Mammary epithelial cell (primary cell): ENCODE measurements around the gene MYF5.

Source experiments
- CTCF ChIP-seq, 2 donors: IDR thresholded peaks in 1 of 2; conservative IDR thresholded peaks in 1 of 2; 2 replicates each; pipeline ENCODE4 v1.5.1; 2011 to 2012; ENCODE audit warnings: inconsistent platforms in 2 of 2, low read length in 2 of 2, mild to moderate bottlenecking in 2 of 2, control low read depth in 1 of 2, low read depth in 1 of 2; ENCODE audit not compliant: insufficient read depth in 1 of 2; ENCODE audit errors: extremely low read depth in 1 of 2
- EZH2 ChIP-seq: IDR thresholded peaks from 2 replicates; pipeline ENCODE4 v1.6.1; 2012; ENCODE audit warnings: low read length, inconsistent platforms, borderline replicate concordance

DNA sequence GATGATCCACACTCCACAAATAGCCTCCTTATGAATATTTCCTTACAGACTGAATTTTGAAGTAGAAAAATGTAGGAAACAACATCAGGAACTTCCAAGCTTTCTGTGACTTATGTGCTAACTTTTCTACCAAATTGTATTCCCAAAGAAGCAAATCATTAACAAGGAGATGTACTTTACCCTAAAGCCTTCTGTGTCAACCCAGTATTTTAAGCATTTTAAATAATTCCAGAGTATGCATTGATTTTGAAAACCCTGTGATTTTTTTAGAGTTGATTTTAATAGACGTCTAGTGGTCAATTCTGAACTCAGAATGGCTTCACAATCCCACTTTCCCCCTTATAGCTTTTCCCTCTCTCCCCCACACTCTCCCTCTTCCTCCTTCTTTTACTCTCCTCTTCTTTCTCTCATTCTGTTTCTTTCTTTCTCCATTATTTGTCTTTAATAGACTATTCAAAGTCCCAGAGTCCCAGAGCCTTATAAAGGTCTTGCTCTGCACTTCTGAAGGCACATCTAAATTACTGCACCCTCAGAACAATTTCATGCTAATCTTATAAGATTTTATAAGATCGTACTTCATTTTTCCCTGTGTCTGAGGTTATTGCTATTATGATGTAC is 19.3 kb upstream of the MYF5 start:
- no peak for TF ChIP-seq EZH2
- TF ChIP-seq CTCF (conservative IDR thresholded peaks at IDR 0.05 in 1 of 2, IDR thresholded peaks at IDR 0.05 in 1 of 2; ENCODE audit: extremely low read depth in 1 of 2, insufficient read depth in 1 of 2, low read depth in 1 of 2, low read length in 2 of 2), result no peak
